Loucy (cell line): ENCODE measurements around the gene VEZF1.

ENCODE experiments used
- CTCF ChIP-seq: fragments of 200-600 bp; sonication (generic); conservative IDR thresholded peaks from 2 replicates; pipeline ENCODE4 v1.5.1; 2014; ENCODE audit warnings: mild to moderate bottlenecking, antibody characterized with exemption, low read length
- EZH2phosphoT487 ChIP-seq: fragments of 200-600 bp; IDR thresholded peaks from 2 replicates; pipeline ENCODE4 v1.6.1; 2018; ENCODE audit warnings: antibody characterized with exemption, mild to moderate bottlenecking, moderate library complexity, borderline replicate concordance

GRCh38 chr17:57927048-57927723 is 60.9 kb downstream of the VEZF1 start:
- TF ChIP-seq CTCF: no peak
- no peak for TF ChIP-seq EZH2phosphoT487
